C4-2B (cell line): ENCODE results near the gene KRTAP5-6.

Source experiments
- CTCF ChIP-seq: fragments of 450-650 bp; conservative IDR thresholded peaks from 2 replicates; pipeline ENCODE4 v1.5.1; 2017; ENCODE audit warnings: mild to moderate bottlenecking
- ZFX ChIP-seq: fragments of 450-650 bp; IDR thresholded peaks from 2 replicates; pipeline ENCODE4 v1.6.1; 2017

- TF ChIP-seq CTCF (no peak), ZFX (no peak)
Measured at GRCh38 chr11:1746511-1746931, 49.5 kb downstream of the KRTAP5-6 start.
